Endothelial cell of umbilical vein (primary cell): ENCODE results near the gene RHOF. TPM values are rescaled to one million over a fixed set of nuclear protein-coding genes. Genes with fewer than 3 reads are reported as not detected.

ENCODE experiments used
- BruUV-seq: library from RNA; stranded (reverse); fragments of 400-500 nt; replicated peaks from 2 replicates; lab custom pipeline; 2021; lab: Mats Ljungman, UMichigan
- CTCF ChIA-PET: fragments of 300-600, 350-600 bp; sonication (Branson Sonifier 250); formaldehyde crosslinking; loops from one replicate; lab custom pipeline; 2021; ENCODE audit warnings: antibody characterized with exemption, inconsistent platforms; lab: Charles Lee
- POLR2A ChIA-PET: fragments of 300-600, 350-600 bp; sonication (Branson Sonifier 250); formaldehyde crosslinking; loops from one replicate; lab custom pipeline; 2021; ENCODE audit warnings: antibody characterized with exemption, inconsistent platforms; lab: Charles Lee
- DNase-seq: peaks from one replicate; pipeline ENCODE4 v3.0.0-alpha.2; 2011; ENCODE audit warnings: low read depth, low spot score
- FAIRE-seq: peaks from 2 replicates; lab custom pipeline; 2011; peaks lifted over from hg19 to GRCh38; lab: Jason Lieb, UNC
- H2AFZ ChIP-seq: 2 replicates; pipeline ENCODE4 v1.6.0; 2012; ENCODE audit warnings: low read depth, low read length, control low read depth, inconsistent platforms
- H3K27ac ChIP-seq: 2 replicates; pipeline ENCODE4 v1.5.1; 2011; ENCODE audit warnings: low read depth, mild to moderate bottlenecking, control low read depth, low read length, moderate library complexity; ENCODE audit not compliant: insufficient read depth
- H3K27me3 ChIP-seq, 2 experiments: 2 replicates each; pipeline versions ENCODE4 v1.6.0 to v1.6.1; 2011; ENCODE audit warnings: low read length in 2 of 2, mixed read lengths in 1 of 2; ENCODE audit not compliant: control insufficient read depth in 2 of 2, insufficient read depth in 2 of 2
- H3K36me3 ChIP-seq, 2 experiments: 2 replicates in 1 of 2; 3 replicates in 1 of 2; pipeline ENCODE4 v1.5.1; 2011; ENCODE audit warnings: low read length in 2 of 2, mild to moderate bottlenecking in 1 of 2, moderate library complexity in 1 of 2; ENCODE audit not compliant: control insufficient read depth in 2 of 2, insufficient read depth in 2 of 2; ENCODE audit errors: extremely low read depth in 1 of 2
- H3K4me1 ChIP-seq: 3 replicates; pipeline ENCODE4 v1.5.1; 2011; ENCODE audit warnings: mild to moderate bottlenecking, low read length; ENCODE audit not compliant: control insufficient read depth, insufficient read depth; ENCODE audit errors: extremely low read depth
- H3K4me2 ChIP-seq: 2 replicates; pipeline ENCODE4 v1.6.1; 2011; ENCODE audit warnings: low read length, control low read depth, mixed read lengths; ENCODE audit not compliant: insufficient read depth
- H3K4me3 ChIP-seq, 3 experiments: fragments of 200-600 bp in 1 of 3; sonication (generic), shearing (Covaris generic) in 1 of 3; replicated peaks in 1 of 3; 2 replicates each; pipeline ENCODE4 v1.5.1; 2011 to 2016; ENCODE audit warnings: control low read depth in 3 of 3, low read length in 3 of 3, mild to moderate bottlenecking in 2 of 3, inconsistent platforms in 1 of 3, low read depth in 1 of 3, moderate library complexity in 1 of 3; ENCODE audit not compliant: insufficient read depth in 1 of 3
- H3K79me2 ChIP-seq: 2 replicates; pipeline ENCODE4 v1.6.0; 2012; ENCODE audit warnings: low read length, inconsistent platforms; ENCODE audit not compliant: control insufficient read depth, insufficient read depth
- H3K9ac ChIP-seq: replicated peaks from 2 replicates; pipeline ENCODE3; 2011; ENCODE audit warnings: low read length, control low read depth; ENCODE audit not compliant: insufficient read depth; ENCODE audit errors: extremely low read depth
- H3K9me1 ChIP-seq: replicated peaks from 3 replicates; pipeline ENCODE4 v1.6.0; 2011; ENCODE audit warnings: mild to moderate bottlenecking, low read length; ENCODE audit not compliant: control insufficient read depth, insufficient read depth; ENCODE audit errors: extremely low read depth
- H3K9me3 ChIP-seq: replicated peaks from 2 replicates; pipeline ENCODE4 v1.5.1; 2012; ENCODE audit warnings: low read length, inconsistent platforms; ENCODE audit not compliant: control insufficient read depth, insufficient read depth
- H4K20me1 ChIP-seq: replicated peaks from 2 replicates; pipeline ENCODE3; 2011; ENCODE audit warnings: mild to moderate bottlenecking, low read length; ENCODE audit not compliant: control insufficient read depth, insufficient read depth; ENCODE audit errors: extremely low read depth
- EZH2 ChIP-seq: IDR thresholded peaks from 2 replicates; pipeline ENCODE4 v1.6.1; 2012; ENCODE audit warnings: borderline replicate concordance, low read depth, mild to moderate bottlenecking, moderate library complexity, low read length, inconsistent platforms; ENCODE audit not compliant: severe bottlenecking
- FOS ChIP-seq: IDR thresholded peaks from 2 replicates; pipeline ENCODE4 v1.6.1; 2011; ENCODE audit warnings: mild to moderate bottlenecking, low read length, moderate library complexity, borderline replicate concordance; ENCODE audit not compliant: insufficient read depth
- GATA2 ChIP-seq: IDR thresholded peaks from 2 replicates; pipeline ENCODE4 v1.7.0; 2011; ENCODE audit warnings: low read depth, mild to moderate bottlenecking, moderate library complexity, mixed read lengths, low read length; ENCODE audit not compliant: insufficient read length, insufficient read depth
- JUN ChIP-seq: IDR thresholded peaks from 2 replicates; pipeline ENCODE4 v1.6.1; 2011; ENCODE audit warnings: borderline replicate concordance, low read depth; ENCODE audit not compliant: insufficient read length, insufficient read depth
- MYC ChIP-seq: IDR thresholded peaks from one replicate; pipeline ENCODE4 v1.6.1; 2011; ENCODE audit warnings: mild to moderate bottlenecking, low read depth, low read length
- POLR2A ChIP-seq: IDR thresholded peaks from 2 replicates; pipeline ENCODE4 v1.6.1; 2012; ENCODE audit warnings: low read depth, mild to moderate bottlenecking, control low read depth, low read length
- POLR2AphosphoS5 ChIP-seq: IDR thresholded peaks from 2 replicates; pipeline ENCODE4 v1.6.1; 2012; ENCODE audit warnings: low read depth, mild to moderate bottlenecking, control low read depth, low read length, moderate library complexity; ENCODE audit not compliant: insufficient read depth
- dilution Hi-C: fragments of 300-500 bp; cut with MboI; formaldehyde crosslinking; loops from one replicate; pipeline ENCODE4 v1.15.0; 2019; ENCODE audit warnings: low sequenced_read_pairs; ENCODE audit not compliant: extremely low pct_ligation_motif_present
- intact Hi-C: fragments of 100-400 bp; cut with micrococcal nuclease; formaldehyde crosslinking; loops from one replicate; pipeline ENCODE4 v1.10.0; 2022
- polyA plus RNA-seq, 4 experiments: library from polyadenylated mRNA; depleted of rRNA in 3 of 4; stranded (reverse) in 3 of 4; unstranded in 1 of 4; fragments of >200 nt; gene quantifications; 2 replicates each; pipeline versions ENCODE4 v1.2.1 to v1.2.3, GENCODE V29; 2011 to 2012; ENCODE audit warnings: missing spikeins in 1 of 4
- total RNA-seq: library from RNA; stranded (reverse); gene quantifications from 2 replicates; pipeline ENCODE4 v1.2.3, GENCODE V29; 2021
- TF ChIP-seq, protein P1 (sequence below): IDR thresholded peaks from 2 replicates; pipeline ENCODE4 v1.6.1; 2011; ENCODE audit not compliant: insufficient read depth, insufficient read length
- TF ChIP-seq, protein P2 (sequence below), 2 donors: IDR thresholded peaks; 1 replicate in 1 of 2; 2 replicates in 1 of 2; pipeline ENCODE4 v1.5.1; 2011; ENCODE audit warnings: low read length in 2 of 2, mild to moderate bottlenecking in 2 of 2, moderate library complexity in 2 of 2, control low read depth in 1 of 2, inconsistent platforms in 1 of 2, low read depth in 1 of 2; ENCODE audit not compliant: insufficient read depth in 1 of 2; ENCODE audit errors: extremely low read depth in 1 of 2

Gene RHOF
- total and polyA plus RNA-seq, 2 donors (not counting 3 experiments of a cell fraction or from before 2014, with no cell fraction given): 9.3 to 22.3 TPM

DNA sequence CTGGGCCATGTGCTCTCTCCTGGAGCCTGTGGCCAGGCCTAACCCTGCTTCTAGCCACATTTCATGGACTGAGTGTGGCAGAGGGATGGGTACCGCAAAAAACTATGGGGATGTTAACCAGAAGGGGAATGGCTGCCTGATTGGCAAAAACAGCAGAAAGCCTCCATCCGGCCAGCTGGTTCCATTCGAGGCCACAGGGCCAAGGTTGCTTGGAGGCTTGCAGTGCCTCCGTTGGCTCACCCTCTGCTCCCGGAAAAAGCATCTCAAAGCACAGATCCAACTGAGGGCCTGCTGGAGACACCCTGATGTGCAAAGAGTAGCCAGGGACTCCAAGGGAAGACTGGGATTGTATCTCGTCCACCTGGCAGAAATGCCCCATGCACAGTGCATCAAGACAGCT, 64.5 kb downstream of the RHOF start:
- Histone ChIP-seq H3K4me1 (peaks cover 7% of the 10 kb centered on the region), H2AFZ (no peak overlapping the region), H3K27ac (no peak overlapping the region), H3K27me3 (no peaks in the 10 kb centered on the region), H3K9me1 (no peaks in the 10 kb centered on the region), H3K79me2 (peaks cover 2% of the 10 kb centered on the region), H3K9ac (no peak overlapping the region), H3K4me2 (no peak overlapping the region), H3K36me3 (no peaks in the 10 kb centered on the region), H3K4me3 (no peak overlapping the region), H3K9me3 (no peaks in the 10 kb centered on the region), H4K20me1 (no peaks in the 10 kb centered on the region)
- no peak for DNase-seq
- FAIRE-seq: no peak
- BruUV-seq: no TSS peak
- TF ChIP-seq POLR2A: no peak
- TF ChIP-seq, protein P1, sequence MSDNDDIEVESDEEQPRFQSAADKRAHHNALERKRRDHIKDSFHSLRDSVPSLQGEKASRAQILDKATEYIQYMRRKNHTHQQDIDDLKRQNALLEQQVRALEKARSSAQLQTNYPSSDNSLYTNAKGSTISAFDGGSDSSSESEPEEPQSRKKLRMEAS: no peak
- TF ChIP-seq POLR2AphosphoS5: no peak
- no peak for TF ChIP-seq MYC
- TF ChIP-seq, protein P2, sequence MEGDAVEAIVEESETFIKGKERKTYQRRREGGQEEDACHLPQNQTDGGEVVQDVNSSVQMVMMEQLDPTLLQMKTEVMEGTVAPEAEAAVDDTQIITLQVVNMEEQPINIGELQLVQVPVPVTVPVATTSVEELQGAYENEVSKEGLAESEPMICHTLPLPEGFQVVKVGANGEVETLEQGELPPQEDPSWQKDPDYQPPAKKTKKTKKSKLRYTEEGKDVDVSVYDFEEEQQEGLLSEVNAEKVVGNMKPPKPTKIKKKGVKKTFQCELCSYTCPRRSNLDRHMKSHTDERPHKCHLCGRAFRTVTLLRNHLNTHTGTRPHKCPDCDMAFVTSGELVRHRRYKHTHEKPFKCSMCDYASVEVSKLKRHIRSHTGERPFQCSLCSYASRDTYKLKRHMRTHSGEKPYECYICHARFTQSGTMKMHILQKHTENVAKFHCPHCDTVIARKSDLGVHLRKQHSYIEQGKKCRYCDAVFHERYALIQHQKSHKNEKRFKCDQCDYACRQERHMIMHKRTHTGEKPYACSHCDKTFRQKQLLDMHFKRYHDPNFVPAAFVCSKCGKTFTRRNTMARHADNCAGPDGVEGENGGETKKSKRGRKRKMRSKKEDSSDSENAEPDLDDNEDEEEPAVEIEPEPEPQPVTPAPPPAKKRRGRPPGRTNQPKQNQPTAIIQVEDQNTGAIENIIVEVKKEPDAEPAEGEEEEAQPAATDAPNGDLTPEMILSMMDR (IDR thresholded peaks at IDR 0.05; ENCODE audit: extremely low read depth in 1 of 2, insufficient read depth in 1 of 2, low read depth in 1 of 2, low read length in 2 of 2): no peak
- no peak for TF ChIP-seq GATA2
- TF ChIP-seq EZH2: no peak
- no peak for TF ChIP-seq JUN
- no peak for TF ChIP-seq FOS
- CTCF ChIA-PET: interaction anchor here (1.1 kb wide), 1 partner anchor 14 kb away, joined by 4 read pairs; no protein-coding TSS in a partner anchor
- POLR2A ChIA-PET: no interaction called here
- dilution Hi-C loops (no loop called here), intact Hi-C loops (no loop called here)

Other genes with a start within 250 kb of the RHOF start
- gene KDM2B, start 212.7 kb downstream of the RHOF start, total RNA-seq: 34.3 and 37.3 TPM in 2 replicates
- 26.8 and 31.5 TPM in 2 replicates for gene KDM2B, start 212.7 kb downstream of the RHOF start, polyA plus RNA-seq
- 29.0 and 30.5 TPM in 2 replicates for gene ORAI1, start 167.2 kb downstream of the RHOF start, total RNA-seq
- gene ORAI1, start 167.2 kb downstream of the RHOF start, polyA plus RNA-seq: 65.4 and 104 TPM in 2 replicates
- gene MORN3, start 124.0 kb downstream of the RHOF start, total RNA-seq: 0.62 and 0.73 TPM in 2 replicates
- 0.30 and 0.66 TPM in 2 replicates for gene MORN3, start 124.0 kb downstream of the RHOF start, polyA plus RNA-seq
- gene TMEM120B, start 80.9 kb downstream of the RHOF start, total RNA-seq: 12.8 and 15.9 TPM in 2 replicates
- 10.4 and 13.5 TPM in 2 replicates for gene TMEM120B, start 80.9 kb downstream of the RHOF start, polyA plus RNA-seq
- 27.0 and 28.1 TPM in 2 replicates for gene SETD1B, start 10.3 kb upstream of the RHOF start, total RNA-seq
- gene SETD1B, start 10.3 kb upstream of the RHOF start, polyA plus RNA-seq: 2.3 and 2.6 TPM in 2 replicates
- gene HPD, start 65.2 kb upstream of the RHOF start, total RNA-seq: not detected in 2 replicates
- not detected in 2 replicates for gene HPD, start 65.2 kb upstream of the RHOF start, polyA plus RNA-seq
- gene PSMD9, start 95.1 kb upstream of the RHOF start, total RNA-seq: 64.6 and 69.2 TPM in 2 replicates
- gene PSMD9, start 95.1 kb upstream of the RHOF start, polyA plus RNA-seq: 89.9 and 118 TPM in 2 replicates
- 4.0 and 6.0 TPM in 2 replicates for gene CFAP251, start 124.9 kb upstream of the RHOF start, total RNA-seq
- 3.0 and 3.3 TPM in 2 replicates for gene CFAP251, start 124.9 kb upstream of the RHOF start, polyA plus RNA-seq
- gene BCL7A, start 228.2 kb upstream of the RHOF start, total RNA-seq: 11.1 and 12.6 TPM in 2 replicates
- 9.5 and 9.7 TPM in 2 replicates for gene BCL7A, start 228.2 kb upstream of the RHOF start, polyA plus RNA-seq